ENCODE data around the gene RPL37.

- no peak for TF ChIP-seq CTCF (IDR thresholded peaks at IDR 0.05; ENCODE audit: low read length)
- no peak for TF ChIP-seq EZH2 (optimal IDR thresholded peaks at IDR 0.05; ENCODE audit: low read depth, low read length)
These were observed 5.1 kb downstream of the RPL37 start for GRCh38 chr5:40829748-40830533.

Measured in MM.1S (cell line).